Breast epithelium (tissue), 3 donors: ENCODE measurements around the gene REM2.

ENCODE experiments used
- POLR2A ChIP-seq: fragments of 450-650 bp; IDR thresholded peaks from one replicate; pipeline ENCODE4 v1.6.1; 2016; ENCODE audit warnings: antibody characterized with exemption, mild to moderate bottlenecking, moderate library complexity
- TF ChIP-seq, protein P1 (sequence below), 3 donors: fragments of 450-650 bp; IDR thresholded peaks; one replicate each; pipeline ENCODE4 v1.5.1; 2016 to 2017; ENCODE audit warnings: antibody characterized with exemption in 3 of 3, mild to moderate bottlenecking in 3 of 3, moderate library complexity in 3 of 3

DNA sequence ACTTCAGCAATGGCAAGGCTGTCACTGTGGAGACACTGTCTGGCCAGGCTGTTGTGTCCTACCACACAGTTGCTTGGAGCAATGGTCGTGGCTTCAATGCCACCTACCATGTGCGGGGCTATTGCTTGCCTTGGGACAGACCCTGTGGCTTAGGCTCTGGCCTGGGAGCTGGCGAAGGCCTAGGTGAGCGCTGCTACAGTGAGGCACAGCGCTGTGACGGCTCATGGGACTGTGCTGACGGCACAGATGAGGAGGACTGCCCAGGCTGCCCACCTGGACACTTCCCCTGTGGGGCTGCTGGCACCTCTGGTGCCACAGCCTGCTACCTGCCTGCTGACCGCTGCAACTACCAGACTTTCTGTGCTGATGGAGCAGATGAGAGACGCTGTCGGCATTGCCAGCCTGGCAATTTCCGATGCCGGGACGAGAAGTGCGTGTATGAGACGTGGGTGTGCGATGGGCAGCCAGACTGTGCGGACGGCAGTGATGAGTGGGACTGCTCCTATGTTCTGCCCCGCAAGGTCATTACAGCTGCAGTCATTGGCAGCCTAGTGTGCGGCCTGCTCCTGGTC lies 7.2 kb upstream of the REM2 start:
- TF ChIP-seq, protein P1, sequence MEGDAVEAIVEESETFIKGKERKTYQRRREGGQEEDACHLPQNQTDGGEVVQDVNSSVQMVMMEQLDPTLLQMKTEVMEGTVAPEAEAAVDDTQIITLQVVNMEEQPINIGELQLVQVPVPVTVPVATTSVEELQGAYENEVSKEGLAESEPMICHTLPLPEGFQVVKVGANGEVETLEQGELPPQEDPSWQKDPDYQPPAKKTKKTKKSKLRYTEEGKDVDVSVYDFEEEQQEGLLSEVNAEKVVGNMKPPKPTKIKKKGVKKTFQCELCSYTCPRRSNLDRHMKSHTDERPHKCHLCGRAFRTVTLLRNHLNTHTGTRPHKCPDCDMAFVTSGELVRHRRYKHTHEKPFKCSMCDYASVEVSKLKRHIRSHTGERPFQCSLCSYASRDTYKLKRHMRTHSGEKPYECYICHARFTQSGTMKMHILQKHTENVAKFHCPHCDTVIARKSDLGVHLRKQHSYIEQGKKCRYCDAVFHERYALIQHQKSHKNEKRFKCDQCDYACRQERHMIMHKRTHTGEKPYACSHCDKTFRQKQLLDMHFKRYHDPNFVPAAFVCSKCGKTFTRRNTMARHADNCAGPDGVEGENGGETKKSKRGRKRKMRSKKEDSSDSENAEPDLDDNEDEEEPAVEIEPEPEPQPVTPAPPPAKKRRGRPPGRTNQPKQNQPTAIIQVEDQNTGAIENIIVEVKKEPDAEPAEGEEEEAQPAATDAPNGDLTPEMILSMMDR (IDR thresholded peaks at IDR 0.05), result no peak
- no peak for TF ChIP-seq POLR2A
